Natural killer cell (primary cell): ENCODE results near the gene GSK3A. TPM values are rescaled to one million over a fixed set of nuclear protein-coding genes. Genes with fewer than 3 reads are reported as not detected.

ENCODE experiments used
- ATAC-seq, 3 donors: fragments of 150-1000 bp in 2 of 3; fragments of 200-7000 bp in 1 of 3; cut with Tn5 transposase; 1 replicate in 1 of 3; 2 replicates in 2 of 3; pipeline ENCODE4 v1.10.0; 2021; ENCODE audit warnings: mild to moderate bottlenecking in 2 of 3, moderate library complexity in 2 of 3
- DNase-seq, 2 donors: peaks; one replicate each; pipeline versions ENCODE4 v3.0.0 to v3.0.0-alpha.2; 2013 to 2021; ENCODE audit warnings: mixed read lengths in 1 of 2
- H3K27ac ChIP-seq: one replicate; pipeline ENCODE4 v1.5.1; 2013; ENCODE audit warnings: mild to moderate bottlenecking, low read length
- H3K27me3 ChIP-seq: one replicate; pipeline ENCODE4 v1.6.1; 2013; ENCODE audit warnings: low read length; ENCODE audit not compliant: control insufficient read depth, insufficient read depth
- H3K36me3 ChIP-seq: one replicate; pipeline ENCODE4 v1.6.1; 2013; ENCODE audit warnings: low read length; ENCODE audit not compliant: control insufficient read depth, insufficient read depth
- H3K4me1 ChIP-seq: one replicate; pipeline ENCODE4 v1.6.1; 2013; ENCODE audit warnings: low read length; ENCODE audit not compliant: control insufficient read depth, insufficient read depth
- H3K4me3 ChIP-seq: one replicate; pipeline ENCODE4 v1.5.1; 2013; ENCODE audit warnings: low read length
- H3K9me3 ChIP-seq: one replicate; pipeline ENCODE4 v1.6.1; 2013; ENCODE audit warnings: low read length; ENCODE audit not compliant: control insufficient read depth, insufficient read depth
- H3K27ac Mint-ChIP-seq, 2 donors: one replicate each; pipeline ENCODE4 v1.8.0; 2022; ENCODE audit warnings: mild to moderate bottlenecking in 2 of 2, mixed read lengths in 2 of 2, moderate library complexity in 1 of 2
- H3K27me3 Mint-ChIP-seq, 2 donors: one replicate each; pipeline ENCODE4 v1.8.0; 2022; ENCODE audit warnings: low read depth in 2 of 2, mixed read lengths in 2 of 2
- H3K36me3 Mint-ChIP-seq: one replicate; pipeline ENCODE4 v1.8.0; 2022; ENCODE audit warnings: mixed read lengths
- H3K4me1 Mint-ChIP-seq, 2 donors: one replicate each; pipeline ENCODE4 v1.8.0; 2022; ENCODE audit warnings: mixed read lengths in 2 of 2
- H3K4me3 Mint-ChIP-seq: one replicate; pipeline ENCODE4 v1.8.0; 2022; ENCODE audit warnings: mild to moderate bottlenecking, moderate library complexity, mixed read lengths
- H3K9me3 Mint-ChIP-seq, 2 donors: one replicate each; pipeline ENCODE4 v1.8.0; 2022; ENCODE audit warnings: mixed read lengths in 2 of 2
- CTCF ChIP-seq: fragments of 200-600 bp; IDR thresholded peaks from one replicate; pipeline ENCODE4 v1.8.0; 2022; ENCODE audit warnings: antibody characterized with exemption
- WGBS: methylation state at CpG from one replicate; pipeline ENCODE4 v1.1.7; 2013; ENCODE audit warnings: missing lambda C conversion rate; ENCODE audit not compliant: insufficient coverage; 5-methylcytosine and 5-hydroxymethylcytosine counted together
- intact Hi-C: fragments of 100-400 bp; cut with micrococcal nuclease; formaldehyde crosslinking; loops from one replicate; pipeline ENCODE4 v1.14.2; 2022
- total RNA-seq, 4 donors: library from RNA; stranded (reverse); fragments of 120-200 nt in 1 of 4; gene quantifications; one replicate each; pipeline versions ENCODE4 v1.2.3 to v1.2.4, GENCODE V29; 2013 to 2022

Gene GSK3A
- total RNA-seq, 3 donors from 2014 or later (not counting 1 experiment from before 2014, with no cell fraction given): 42.5 to 52.1 (median 44.1) TPM

- ATAC-seq: peak; percentile 20 to 41 (median 33)
- DNase-seq: peak; percentile 85 to 89
- Histone ChIP-seq H3K4me3 (peak overlapping the region; percentile 91), H3K9me3 (no peaks in the 10 kb centered on the region), H3K36me3 (peaks cover 2% of the 10 kb centered on the region), H3K27ac (peak overlapping the region; percentile 99), H3K4me1 (peaks cover 72% of the 10 kb centered on the region), H3K27me3 (no peaks in the 10 kb centered on the region)
- Mint-ChIP-seq H3K4me3 (peak overlapping the region; percentile 89), H3K9me3 (no peaks in the 10 kb centered on the region), H3K36me3 (no peaks in the 10 kb centered on the region), H3K4me1 (peaks cover 34 to 38% of the 10 kb centered on the region in 2 donors), H3K27me3 (no peaks in the 10 kb centered on the region), H3K27ac (no peak overlapping the region)
- TF ChIP-seq CTCF: peak; percentile 98
- under 1% methylated on average over 89 of the region's 89 CpGs for WGBS
- intact Hi-C loops: loop anchor here (2.0 to 5.0 kb wide), 2 partner anchors 63 to 78 kb away; partner anchors contain the start of gene DEDD2
Measured at GRCh38 chr19:42279902-42280814, 37.8 kb upstream of the GSK3A start.

GRCh38 chr19:42279155-42279901 lies 36.9 kb upstream of the GSK3A start:
- H3K4me3 ChIP-seq: peak overlapping the region; percentile 91
- TF ChIP-seq CTCF: no peak
- no peaks in the 10 kb centered on the region for H3K9me3 ChIP-seq
- peak overlapping the region; percentile 99 for H3K27ac ChIP-seq
- H3K27ac Mint-ChIP-seq: no peak overlapping the region
- peaks cover 66% of the 10 kb centered on the region for H3K4me1 ChIP-seq
- H3K4me3 Mint-ChIP-seq: peak overlapping the region; percentile 89
- no peak for ATAC-seq
- H3K4me1 Mint-ChIP-seq: peaks cover 34 to 37% of the 10 kb centered on the region in 2 donors
- peaks cover 8% of the 10 kb centered on the region for H3K36me3 ChIP-seq
- no peaks in the 10 kb centered on the region for H3K9me3 Mint-ChIP-seq
- 20% methylated on average over 6 of the region's 6 CpGs for WGBS
- no peak for DNase-seq
- H3K27me3 ChIP-seq: no peaks in the 10 kb centered on the region
- intact Hi-C loops: no loop called here
- H3K36me3 Mint-ChIP-seq: no peaks in the 10 kb centered on the region
- no peaks in the 10 kb centered on the region for H3K27me3 Mint-ChIP-seq

- H3K9me3 ChIP-seq: no peaks in the 10 kb centered on the region
- H3K4me1 ChIP-seq: peaks cover 66% of the 10 kb centered on the region
- no peak for DNase-seq
- no peak for TF ChIP-seq CTCF
- no peak for ATAC-seq
- no peak overlapping the region for H3K27ac ChIP-seq
- no peaks in the 10 kb centered on the region for H3K9me3 Mint-ChIP-seq
- H3K36me3 Mint-ChIP-seq: no peaks in the 10 kb centered on the region
- no peak overlapping the region for H3K27ac Mint-ChIP-seq
- H3K4me3 ChIP-seq: no peak overlapping the region
- peaks cover 34 to 37% of the 10 kb centered on the region in 2 donors for H3K4me1 Mint-ChIP-seq
- 86% methylated on average over 5 of the region's 5 CpGs for WGBS
- H3K4me3 Mint-ChIP-seq: peak overlapping the region; percentile 89
- peaks cover 16% of the 10 kb centered on the region for H3K36me3 ChIP-seq
- no peaks in the 10 kb centered on the region for H3K27me3 ChIP-seq
- intact Hi-C loops: no loop called here
- H3K27me3 Mint-ChIP-seq: no peaks in the 10 kb centered on the region
Measured at GRCh38 chr19:42278452-42279154, 36.2 kb upstream of the GSK3A start.
